H9 (cell line): Measurements from ENCODE around the gene WDR70. TPM values are rescaled to one million over a fixed set of nuclear protein-coding genes. Genes with fewer than 3 reads are reported as not detected.

Experiments
- DNase-seq: peaks from one replicate; pipeline ENCODE4 v3.0.0-alpha.2; 2017
- H2AFZ ChIP-seq: one replicate; pipeline ENCODE4 v1.6.1; 2013; ENCODE audit warnings: mild to moderate bottlenecking, low read length, control low read depth, moderate library complexity
- H2AK5ac ChIP-seq: 2 replicates; pipeline ENCODE4 v1.6.1; 2013; ENCODE audit warnings: low read length, control low read depth, mixed read lengths; ENCODE audit not compliant: insufficient read length
- H2BK120ac ChIP-seq: one replicate; pipeline ENCODE4 v1.6.1; 2013; ENCODE audit warnings: low read depth, mild to moderate bottlenecking, low read length, control low read depth, inconsistent platforms; ENCODE audit not compliant: poor library complexity, severe bottlenecking
- H2BK12ac ChIP-seq: 2 replicates; pipeline ENCODE4 v1.6.1; 2013; ENCODE audit warnings: low read length, control low read depth, mixed read lengths, low read depth; ENCODE audit not compliant: insufficient read length
- H2BK15ac ChIP-seq: 2 replicates; pipeline ENCODE4 v1.6.1; 2013; ENCODE audit warnings: low read depth, low read length, control low read depth
- H2BK20ac ChIP-seq: one replicate; pipeline ENCODE4 v1.6.1; 2013; ENCODE audit warnings: low read depth, mild to moderate bottlenecking, low read length, control low read depth, inconsistent platforms; ENCODE audit not compliant: poor library complexity, severe bottlenecking
- H2BK5ac ChIP-seq: 2 replicates; pipeline ENCODE4 v1.6.1; 2013; ENCODE audit warnings: low read length, control low read depth, mixed read lengths; ENCODE audit not compliant: insufficient read length
- H3K14ac ChIP-seq: 2 replicates; pipeline ENCODE4 v1.6.1; 2013; ENCODE audit warnings: low read length, control low read depth; ENCODE audit not compliant: insufficient read depth
- H3K18ac ChIP-seq: 2 replicates; pipeline ENCODE4 v1.6.1; 2013; ENCODE audit warnings: low read depth, mild to moderate bottlenecking, mixed read lengths, low read length, control low read depth; ENCODE audit not compliant: insufficient read length
- H3K23ac ChIP-seq: 2 replicates; pipeline ENCODE4 v1.6.1; 2013; ENCODE audit warnings: low read length, control low read depth, mixed read lengths, low read depth; ENCODE audit not compliant: insufficient read length
- H3K23me2 ChIP-seq: 2 replicates; pipeline ENCODE4 v1.6.1; 2013; ENCODE audit warnings: low read depth, mild to moderate bottlenecking, mixed read lengths, low read length, control low read depth; ENCODE audit not compliant: insufficient read length, poor library complexity, severe bottlenecking
- H3K27ac ChIP-seq: 2 replicates; pipeline ENCODE4 v1.5.1; 2013; ENCODE audit warnings: low read length, control low read depth, mixed read lengths, low read depth; ENCODE audit not compliant: insufficient read length
- H3K27me3 ChIP-seq: 2 replicates; pipeline ENCODE4 v1.6.1; 2013; ENCODE audit warnings: low read length, control low read depth, inconsistent platforms; ENCODE audit not compliant: insufficient read depth
- H3K4ac ChIP-seq: 2 replicates; pipeline ENCODE4 v1.6.1; 2013; ENCODE audit warnings: low read depth, mild to moderate bottlenecking, control low read depth, inconsistent platforms, low read length, moderate library complexity
- H3K4me1 ChIP-seq: 2 replicates; pipeline ENCODE4 v1.6.1; 2013; ENCODE audit warnings: low read length, control low read depth, inconsistent platforms; ENCODE audit not compliant: insufficient read depth
- H3K4me2 ChIP-seq: 2 replicates; pipeline ENCODE4 v1.6.1; 2013; ENCODE audit warnings: low read length, control low read depth, mixed read lengths; ENCODE audit not compliant: insufficient read length, insufficient read depth
- H3K56ac ChIP-seq: 2 replicates; pipeline ENCODE4 v1.6.1; 2013; ENCODE audit warnings: low read depth, mild to moderate bottlenecking, mixed read lengths, low read length, control low read depth; ENCODE audit not compliant: insufficient read length
- H3K79me1 ChIP-seq: 2 replicates; pipeline ENCODE4 v1.6.1; 2013; ENCODE audit warnings: low read depth, mild to moderate bottlenecking, moderate library complexity, low read length, control low read depth, inconsistent platforms; ENCODE audit not compliant: insufficient read depth, poor library complexity, severe bottlenecking
- H3K79me2 ChIP-seq: 2 replicates; pipeline ENCODE4 v1.6.1; 2013; ENCODE audit warnings: low read length, control low read depth, inconsistent platforms; ENCODE audit not compliant: insufficient read depth
- H3K9ac ChIP-seq: 2 replicates; pipeline ENCODE4 v1.6.1; 2013; ENCODE audit warnings: low read length, control low read depth, mixed read lengths; ENCODE audit not compliant: insufficient read length; ENCODE audit errors: extremely low read depth
- H3K9me3 ChIP-seq: one replicate; pipeline ENCODE4 v1.6.1; 2013; ENCODE audit warnings: low read depth, low read length, inconsistent platforms; ENCODE audit not compliant: control insufficient read depth
- H3T11ph ChIP-seq: one replicate; pipeline ENCODE4 v1.6.1; 2013; ENCODE audit warnings: mild to moderate bottlenecking, low read length, control low read depth, inconsistent platforms
- H4K20me1 ChIP-seq: one replicate; pipeline ENCODE4 v1.6.1; 2013; ENCODE audit not compliant: control insufficient read depth, insufficient read length, insufficient read depth
- H4K5ac ChIP-seq: 2 replicates; pipeline ENCODE4 v1.6.1; 2013; ENCODE audit warnings: low read depth, mild to moderate bottlenecking, mixed read lengths, low read length, control low read depth; ENCODE audit not compliant: insufficient read length
- H4K8ac ChIP-seq: replicated peaks from 2 replicates; pipeline ENCODE4 v1.6.1; 2013; ENCODE audit warnings: low read length, control low read depth, mixed read lengths, low read depth; ENCODE audit not compliant: insufficient read length
- H4K91ac ChIP-seq: 2 replicates; pipeline ENCODE4 v1.6.1; 2013; ENCODE audit warnings: low read depth, mild to moderate bottlenecking, moderate library complexity, mixed read lengths, low read length, control low read depth; ENCODE audit not compliant: insufficient read length
- H3K27ac Mint-ChIP-seq, 3 experiments: 2 replicates in 2 of 3; 3 replicates in 1 of 3; pipeline ENCODE4 v1.8.0; 2020 to 2021; ENCODE audit warnings: mixed read lengths in 3 of 3, mild to moderate bottlenecking in 1 of 3, moderate library complexity in 1 of 3
- H3K27me3 Mint-ChIP-seq: 2 replicates; pipeline ENCODE4 v1.8.0; 2021; ENCODE audit warnings: low read depth, mild to moderate bottlenecking, moderate library complexity, mixed read lengths
- H3K36me3 Mint-ChIP-seq, 3 experiments: 2 replicates in 2 of 3; 3 replicates in 1 of 3; pipeline ENCODE4 v1.8.0; 2020 to 2021; ENCODE audit warnings: low read depth in 3 of 3, mixed read lengths in 3 of 3; ENCODE audit not compliant: insufficient read depth in 1 of 3
- H3K4me1 Mint-ChIP-seq, 2 experiments: 2 replicates each; pipeline ENCODE4 v1.8.0; 2020; ENCODE audit warnings: mixed read lengths in 2 of 2
- H3K4me3 Mint-ChIP-seq, 2 experiments: 2 replicates in 1 of 2; 3 replicates in 1 of 2; pipeline ENCODE4 v1.8.0; 2020 to 2021; ENCODE audit warnings: mild to moderate bottlenecking in 2 of 2, mixed read lengths in 2 of 2, moderate library complexity in 1 of 2
- H3K9me3 Mint-ChIP-seq, 2 experiments: 2 replicates in 1 of 2; 3 replicates in 1 of 2; pipeline ENCODE4 v1.8.0; 2020; ENCODE audit warnings: mild to moderate bottlenecking in 2 of 2, mixed read lengths in 2 of 2, moderate library complexity in 1 of 2
- CTCF ChIP-seq: fragments of 200-600 bp; sonication (generic); conservative IDR thresholded peaks from 3 replicates; pipeline ENCODE4 v1.8.0; 2021; ENCODE audit warnings: antibody characterized with exemption, mild to moderate bottlenecking
- total RNA-seq: library from RNA; stranded (reverse); gene quantifications from 2 replicates; pipeline ENCODE4 v1.2.1, GENCODE V29; 2021

The WDR70 gene
- total RNA-seq, 1 experiment from 2014 or later, result 38.1 TPM

- no peak overlapping the region for H3K4ac ChIP-seq
- H3K23ac ChIP-seq, result no peak overlapping the region
- no peak overlapping the region for H4K8ac ChIP-seq
- H4K5ac ChIP-seq, result no peak overlapping the region
- no peak overlapping the region for H2BK20ac ChIP-seq
- Mint-ChIP-seq H3K9me3 (no peaks in the 10 kb centered on the region), H3K4me3 (no peak overlapping the region), H3K4me1 (peaks cover 2 to 4% of the 10 kb centered on the region in 2 experiments; a peak in 3 of 4 replicates), H3K36me3 (no peaks in the 10 kb centered on the region), H3K27ac (no peak overlapping the region), H3K27me3 (no peaks in the 10 kb centered on the region)
- H2BK5ac ChIP-seq, result no peak overlapping the region
- H3K18ac ChIP-seq, result no peak overlapping the region
- no peak overlapping the region for H3K27ac ChIP-seq
- no peak overlapping the region for H2AFZ ChIP-seq
- no peak overlapping the region for H2BK120ac ChIP-seq
- H3K4me2 ChIP-seq, result no peak overlapping the region
- H3K9me3 ChIP-seq, result no peaks in the 10 kb centered on the region
- H3K4me1 ChIP-seq, result no peaks in the 10 kb centered on the region
- no peak overlapping the region for H2BK12ac ChIP-seq
- no peak overlapping the region for H3T11ph ChIP-seq
- H3K56ac ChIP-seq, result no peak overlapping the region
- H3K14ac ChIP-seq, result no peak overlapping the region
- H2BK15ac ChIP-seq, result no peak overlapping the region
- no peak overlapping the region for H2AK5ac ChIP-seq
- H4K20me1 ChIP-seq, result no peaks in the 10 kb centered on the region
- H3K9ac ChIP-seq, result no peak overlapping the region
- H3K79me2 ChIP-seq, result no peaks in the 10 kb centered on the region
- no peak overlapping the region for H4K91ac ChIP-seq
- DNase-seq, result no peak
- TF ChIP-seq CTCF, result no peak
- H3K79me1 ChIP-seq, result no peaks in the 10 kb centered on the region
- H3K27me3 ChIP-seq, result no peaks in the 10 kb centered on the region
- no peaks in the 10 kb centered on the region for H3K23me2 ChIP-seq
Observed at GRCh38 chr5:37715361-37715760, 336.2 kb downstream of the WDR70 start.
